ENCODE data around the gene ARID1B.

Gene ARID1B

GRCh38 chr6:157221049-157221816 is 444.1 kb downstream of the ARID1B start:
- DNase-seq, result no peak

- no peak for DNase-seq
Observed at GRCh38 chr6:157221817-157222175, 444.6 kb downstream of the ARID1B start.

DNA sequence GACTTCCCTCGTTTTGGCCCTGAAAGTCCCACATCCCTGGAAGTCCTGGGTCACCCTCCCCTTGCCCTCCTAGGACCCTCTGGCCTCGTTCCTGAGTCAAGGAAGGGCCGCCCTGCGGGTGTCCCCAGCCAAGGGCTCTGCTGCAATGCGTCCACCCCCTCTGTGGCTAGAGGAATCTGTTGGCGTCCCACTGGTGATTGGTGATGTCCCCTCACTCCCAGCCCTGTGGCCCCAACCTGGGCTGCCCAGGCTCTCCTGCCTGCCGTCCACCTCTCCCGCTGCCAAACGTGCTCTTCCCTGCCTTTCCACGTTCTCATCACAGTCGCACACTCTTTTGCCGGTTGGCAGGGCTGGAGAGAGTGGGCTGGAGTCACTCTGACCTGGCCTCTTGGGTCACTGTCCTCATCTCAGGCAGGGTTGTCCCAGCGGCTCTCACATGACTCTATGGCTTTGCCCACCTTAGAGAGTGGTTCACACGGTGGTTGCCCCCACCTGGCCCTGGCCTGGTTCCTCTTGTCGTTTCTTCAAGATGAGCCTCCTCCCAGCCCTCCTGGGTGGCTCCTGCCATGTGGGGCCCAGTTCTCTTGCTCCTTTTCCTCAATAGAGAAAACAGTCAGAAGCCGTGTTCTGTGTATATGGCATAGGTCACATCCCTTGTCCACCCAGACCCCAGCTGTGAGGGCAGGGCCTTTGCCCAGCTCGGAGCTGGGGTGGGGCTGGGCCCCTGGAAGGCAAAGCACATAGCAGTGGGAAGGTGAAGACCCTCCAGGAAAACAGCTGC is 445.2 kb downstream of the ARID1B start:
- DNase-seq, result no peak

DNA sequence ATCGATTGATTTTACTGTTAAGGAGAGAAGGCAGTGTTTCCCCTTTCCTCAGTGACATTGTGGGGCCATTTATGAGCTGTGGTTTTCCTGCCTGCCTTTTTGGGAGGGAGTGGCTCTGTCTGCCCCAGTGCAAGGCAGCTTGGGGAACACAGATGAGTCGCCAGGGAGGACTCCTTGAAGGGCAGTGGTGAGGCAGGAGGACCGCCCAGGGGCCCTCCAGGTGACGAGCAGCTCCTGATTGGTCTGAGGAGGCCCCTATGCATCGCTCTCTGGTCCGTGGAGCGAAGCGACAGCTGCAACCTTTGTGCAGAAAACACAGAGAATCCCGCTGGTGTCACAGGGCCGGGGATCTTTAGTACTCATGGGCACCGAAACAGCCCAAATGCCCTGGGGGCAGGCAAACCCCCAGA is 445.8 kb downstream of the ARID1B start:
- DNase-seq, result no peak

GRCh38 chr6:157223511-157223910 is 446.3 kb downstream of the ARID1B start:
- DNase-seq, result no peak

- DNase-seq, result no peak
Observed at GRCh38 chr6:157224178-157224950, 447.2 kb downstream of the ARID1B start.

- DNase-seq, result no peak
Observed at GRCh38 chr6:157224951-157225574, 447.9 kb downstream of the ARID1B start.

DNA sequence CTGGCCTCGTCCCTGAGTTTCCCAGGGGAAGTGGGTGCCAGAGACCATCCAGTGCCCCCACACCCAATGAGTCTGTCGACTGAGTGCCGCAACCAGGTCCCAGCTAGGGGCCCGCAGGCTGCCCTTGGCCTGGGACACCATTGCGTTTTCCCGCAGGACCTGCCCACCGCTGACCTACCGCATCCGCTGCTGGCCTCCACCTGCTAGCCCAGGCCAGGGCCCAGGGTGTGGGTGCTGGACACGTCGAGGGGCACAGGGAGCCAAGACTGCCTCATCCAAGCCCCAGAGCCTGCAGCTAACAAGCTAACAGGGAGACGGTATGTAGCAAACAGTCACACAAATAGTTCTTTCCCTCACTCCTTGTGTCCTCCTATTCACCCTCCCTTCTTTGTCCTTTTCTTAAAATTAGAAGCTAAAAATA is 448.4 kb downstream of the ARID1B start:
- DNase-seq, result no peak

- DNase-seq, result no peak
Observed at GRCh38 chr6:157226026-157226625, 448.9 kb downstream of the ARID1B start.

GRCh38 chr6:157226761-157227160 is 449.6 kb downstream of the ARID1B start:
- DNase-seq, result no peak

- DNase-seq, result no peak
Observed at GRCh38 chr6:157227202-157228166, 450.3 kb downstream of the ARID1B start.

DNA sequence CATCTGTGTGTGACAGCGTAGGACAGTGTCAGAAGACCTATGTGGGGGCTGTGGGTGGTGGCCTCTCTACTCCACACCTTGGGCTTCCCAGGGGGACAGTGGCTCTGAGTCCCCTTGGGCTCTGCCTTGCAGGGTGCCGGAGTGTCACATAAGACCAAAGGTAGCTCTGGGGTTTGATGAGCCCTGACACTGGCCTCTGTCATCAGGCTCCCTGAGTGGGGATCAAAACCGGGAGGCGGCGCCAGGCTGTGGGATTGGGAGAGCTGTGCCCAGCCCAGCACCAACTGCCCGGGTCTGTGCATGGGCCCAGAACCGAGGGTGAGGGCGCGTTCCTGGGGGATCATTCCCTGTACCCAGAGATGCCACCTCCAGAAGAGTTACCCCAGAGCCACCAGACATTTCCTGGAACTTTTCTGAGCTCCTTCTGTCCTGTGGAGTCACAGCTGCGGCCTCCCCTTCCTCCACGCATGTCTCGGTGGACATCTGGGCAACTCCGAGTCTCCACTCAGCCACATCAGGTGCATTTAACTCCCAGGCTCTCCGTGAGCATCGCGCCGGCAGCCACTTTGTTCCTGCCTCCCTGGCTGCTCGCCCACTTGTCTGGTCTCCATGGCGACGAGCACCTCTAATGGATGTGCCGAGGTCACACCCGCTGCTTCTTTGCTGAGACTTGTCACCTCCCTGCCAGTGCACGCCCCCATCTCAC is 451.4 kb downstream of the ARID1B start:
- DNase-seq, result peak; percentile 95

DNA sequence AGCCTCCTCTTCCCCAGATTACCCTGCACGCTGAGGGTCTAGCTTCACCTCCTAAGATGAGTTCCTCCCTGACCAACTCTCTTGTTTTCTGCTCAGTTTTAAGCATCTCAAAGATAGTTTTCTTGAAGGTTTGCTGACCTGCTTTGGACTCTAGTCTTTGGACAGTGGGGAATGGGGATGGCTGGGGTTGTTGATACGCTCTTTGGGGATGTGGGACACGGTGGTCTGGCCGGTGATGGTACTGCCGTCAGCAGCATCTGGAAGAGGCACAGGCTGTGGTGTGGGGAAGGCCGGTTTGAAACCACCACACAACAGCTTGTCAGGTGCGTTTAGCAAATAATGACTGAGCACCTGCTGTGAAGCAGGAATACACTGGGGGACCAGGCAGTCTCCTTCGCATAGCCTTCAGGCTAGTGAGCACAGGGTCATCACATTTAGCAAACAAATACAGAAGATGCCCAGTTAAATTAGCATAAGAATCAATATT is 452.0 kb downstream of the ARID1B start:
- peak; percentile 73 for DNase-seq

- DNase-seq, result peak; percentile 95
Observed at GRCh38 chr6:157229713-157230112, 452.5 kb downstream of the ARID1B start.

GRCh38 chr6:157230910-157231309 is 453.7 kb downstream of the ARID1B start:
- no peak for DNase-seq

DNA sequence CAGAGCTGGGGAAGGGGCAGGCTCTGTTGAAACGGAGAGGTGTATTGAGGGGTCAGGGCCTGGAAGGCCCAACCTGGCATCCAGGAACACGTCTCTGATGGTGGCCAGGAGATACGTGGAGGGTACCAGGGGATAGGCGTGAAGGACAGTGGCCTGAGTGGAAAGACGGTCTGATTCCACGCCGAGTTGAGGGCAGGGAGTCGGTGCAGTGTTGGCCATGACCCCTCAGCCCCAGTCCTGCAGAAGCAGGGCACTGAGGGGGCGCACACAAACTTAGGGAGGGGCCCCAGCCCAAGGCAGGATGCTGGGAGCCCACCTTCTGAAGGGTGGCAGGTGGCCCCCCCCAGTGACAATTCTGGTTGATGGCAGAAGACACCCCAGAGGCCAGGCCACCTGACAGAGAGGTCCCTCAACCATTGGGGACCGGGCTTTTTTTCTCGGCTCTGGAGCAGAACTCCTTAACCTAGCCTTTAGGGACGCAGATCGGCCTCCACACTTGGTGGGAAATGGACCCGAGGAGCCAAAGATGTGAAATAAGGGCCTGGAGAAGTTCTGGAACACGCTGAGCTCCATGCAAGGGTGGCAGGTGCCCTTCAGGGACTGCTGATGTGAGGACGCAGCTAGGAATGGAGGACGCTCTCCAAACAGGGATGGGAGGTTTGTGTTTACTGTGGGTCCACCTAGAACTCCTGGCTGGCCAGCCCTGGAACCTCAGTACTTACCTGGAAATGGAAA is 455.1 kb downstream of the ARID1B start:
- DNase-seq, result no peak

DNA sequence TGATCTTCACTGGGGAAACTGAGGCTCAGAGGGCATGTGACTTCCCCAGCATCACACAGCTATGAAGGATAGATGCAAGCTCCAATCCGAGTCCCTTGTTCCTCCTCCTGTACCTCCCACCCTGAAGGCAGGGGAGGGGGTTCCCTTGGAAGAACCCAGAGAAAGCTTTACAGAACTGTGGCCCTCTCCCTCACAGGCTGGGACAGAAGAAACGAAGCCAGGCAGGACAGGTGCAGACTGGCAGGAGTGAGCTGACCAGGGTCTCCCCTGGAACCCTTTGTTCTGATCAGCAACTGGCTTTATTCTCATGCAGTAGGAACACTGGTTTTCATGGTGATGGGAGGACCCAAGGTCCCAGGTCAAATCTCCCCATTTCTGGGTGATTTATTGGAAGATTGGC is 456.0 kb downstream of the ARID1B start:
- DNase-seq, result no peak

GRCh38 chr6:157233686-157234085 is 456.5 kb downstream of the ARID1B start:
- peak; percentile 44 for DNase-seq

- no peak for DNase-seq
Observed at GRCh38 chr6:157235600-157236039, 458.4 kb downstream of the ARID1B start.
